NB4 (cell line): ENCODE results near the gene HNRNPR.
"Not testable (repeated sequence)": the region's sequence is repeated elsewhere in the genome, so short reads cannot be mapped to it uniquely, and the experiment has no call there.

Experiments
- DNase-seq: peaks from one replicate; pipeline ENCODE4 v3.0.0; 2010; ENCODE audit warnings: low read depth
- H3K4me3 ChIP-seq: one replicate; pipeline ENCODE4 v1.5.1; 2011; ENCODE audit warnings: mild to moderate bottlenecking, low read depth, low read length, moderate library complexity
- MYC ChIP-seq: IDR thresholded peaks from 2 replicates; pipeline ENCODE4 v1.6.1; 2011; ENCODE audit warnings: low read depth, low read length
- POLR2A ChIP-seq: IDR thresholded peaks from 2 replicates; pipeline ENCODE4 v1.6.1; 2011; ENCODE audit warnings: mild to moderate bottlenecking; ENCODE audit not compliant: insufficient read length; ENCODE audit errors: extremely low read depth
- TF ChIP-seq, protein P1 (sequence below): IDR thresholded peaks from 2 replicates; pipeline ENCODE4 v1.6.1; 2011; ENCODE audit warnings: low read depth, low read length
- TF ChIP-seq, protein P2 (sequence below): IDR thresholded peaks from one replicate; pipeline ENCODE4 v1.5.1; 2012; ENCODE audit warnings: low read depth, low read length

Gene HNRNPR

DNA sequence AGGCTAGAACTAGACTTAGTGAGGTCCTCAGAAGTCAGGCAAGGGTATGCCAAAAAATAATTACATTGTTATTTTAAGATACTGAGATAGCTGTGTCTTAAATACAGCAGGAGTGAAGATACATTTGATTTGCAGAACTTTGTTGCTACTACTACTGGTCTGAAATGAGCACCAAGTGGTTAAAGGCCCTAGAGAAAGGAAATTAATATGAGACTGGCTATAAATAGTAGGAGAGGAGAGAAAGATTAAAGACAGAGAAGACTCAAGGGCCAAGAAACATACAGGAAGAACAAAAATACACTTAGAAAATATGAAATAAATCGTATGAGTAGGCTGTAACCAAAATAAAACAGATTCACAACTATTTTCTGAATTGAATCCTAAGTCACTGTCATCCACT is 21.3 kb downstream of the HNRNPR start:
- DNase-seq, result no peak
- H3K4me3 ChIP-seq, result no peak overlapping the region
- TF ChIP-seq POLR2A (no peak), MYC (no peak)
- TF ChIP-seq, protein P1, sequence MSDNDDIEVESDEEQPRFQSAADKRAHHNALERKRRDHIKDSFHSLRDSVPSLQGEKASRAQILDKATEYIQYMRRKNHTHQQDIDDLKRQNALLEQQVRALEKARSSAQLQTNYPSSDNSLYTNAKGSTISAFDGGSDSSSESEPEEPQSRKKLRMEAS, result no peak
- TF ChIP-seq, protein P2, sequence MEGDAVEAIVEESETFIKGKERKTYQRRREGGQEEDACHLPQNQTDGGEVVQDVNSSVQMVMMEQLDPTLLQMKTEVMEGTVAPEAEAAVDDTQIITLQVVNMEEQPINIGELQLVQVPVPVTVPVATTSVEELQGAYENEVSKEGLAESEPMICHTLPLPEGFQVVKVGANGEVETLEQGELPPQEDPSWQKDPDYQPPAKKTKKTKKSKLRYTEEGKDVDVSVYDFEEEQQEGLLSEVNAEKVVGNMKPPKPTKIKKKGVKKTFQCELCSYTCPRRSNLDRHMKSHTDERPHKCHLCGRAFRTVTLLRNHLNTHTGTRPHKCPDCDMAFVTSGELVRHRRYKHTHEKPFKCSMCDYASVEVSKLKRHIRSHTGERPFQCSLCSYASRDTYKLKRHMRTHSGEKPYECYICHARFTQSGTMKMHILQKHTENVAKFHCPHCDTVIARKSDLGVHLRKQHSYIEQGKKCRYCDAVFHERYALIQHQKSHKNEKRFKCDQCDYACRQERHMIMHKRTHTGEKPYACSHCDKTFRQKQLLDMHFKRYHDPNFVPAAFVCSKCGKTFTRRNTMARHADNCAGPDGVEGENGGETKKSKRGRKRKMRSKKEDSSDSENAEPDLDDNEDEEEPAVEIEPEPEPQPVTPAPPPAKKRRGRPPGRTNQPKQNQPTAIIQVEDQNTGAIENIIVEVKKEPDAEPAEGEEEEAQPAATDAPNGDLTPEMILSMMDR, result no peak

DNA sequence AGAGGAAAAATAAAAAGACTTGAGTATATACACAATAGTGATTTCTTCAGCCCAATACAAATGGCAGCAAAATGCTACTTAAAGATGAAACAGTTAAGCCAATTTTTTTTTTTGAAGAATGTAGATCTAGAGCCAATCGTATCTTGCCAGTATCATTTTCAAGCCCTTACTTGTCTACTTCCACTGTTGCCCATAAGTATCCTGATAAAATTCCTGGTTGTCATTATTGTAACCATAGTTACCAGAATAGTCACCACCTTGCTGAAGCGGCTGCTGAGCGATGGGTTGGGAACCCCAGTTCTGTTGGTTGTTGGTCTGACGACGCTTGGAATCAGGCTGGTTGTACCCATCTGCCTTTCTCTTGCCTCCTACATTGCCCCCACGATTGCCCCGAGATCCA is 33.8 kb downstream of the HNRNPR start:
- not testable (repeated sequence) for H3K4me3 ChIP-seq, DNase-seq

DNA sequence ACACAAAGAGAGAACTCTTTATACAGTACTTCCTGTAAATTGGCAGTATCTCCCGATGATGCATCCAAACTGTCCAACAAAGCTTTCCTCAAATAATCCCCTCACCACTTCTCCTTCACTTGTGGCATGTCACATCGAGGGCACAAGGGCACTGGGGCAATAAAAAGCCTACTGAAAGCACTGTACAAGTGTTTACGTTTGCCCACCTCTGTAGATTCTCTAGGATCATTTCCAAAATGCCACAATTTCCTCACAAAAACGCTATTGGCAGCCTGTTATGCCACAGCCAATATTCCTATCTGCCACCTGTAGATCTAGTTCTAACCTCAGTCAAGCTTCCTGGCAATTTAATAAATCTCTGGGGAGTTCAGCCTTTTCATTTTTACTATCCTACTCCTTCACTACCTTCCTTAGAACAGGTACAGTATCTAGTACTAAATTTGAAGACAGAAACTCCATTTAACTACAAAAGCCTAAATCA is 39.9 kb downstream of the HNRNPR start:
- TF ChIP-seq, protein P2, result no peak
- no peak for TF ChIP-seq POLR2A
- TF ChIP-seq MYC, result no peak
- TF ChIP-seq, protein P1, result no peak
- DNase-seq, result no peak
- H3K4me3 ChIP-seq, result no peak overlapping the region

DNA sequence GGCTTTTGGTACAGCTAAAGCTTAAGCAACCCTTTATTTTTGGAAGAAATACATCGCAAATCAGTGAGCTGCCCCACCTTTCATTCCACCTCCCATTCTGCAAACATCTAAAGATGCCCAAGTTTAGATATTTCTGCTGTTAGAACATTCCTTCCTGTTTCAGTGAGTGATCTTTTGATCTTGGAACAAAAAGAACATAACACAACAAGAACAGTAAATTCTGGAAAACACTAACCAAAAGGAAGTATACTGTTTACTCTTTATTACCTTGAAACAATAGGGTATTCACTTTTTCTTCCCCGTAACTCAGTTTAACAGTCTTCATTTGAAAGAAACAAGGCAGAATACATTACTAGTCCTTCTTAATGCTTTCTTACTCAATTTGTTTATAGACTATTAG is 40.6 kb downstream of the HNRNPR start:
- TF ChIP-seq MYC (no peak), POLR2A (no peak)
- TF ChIP-seq, protein P1, result no peak
- TF ChIP-seq, protein P2, result no peak
- DNase-seq, result no peak
- H3K4me3 ChIP-seq, result no peak overlapping the region

DNA sequence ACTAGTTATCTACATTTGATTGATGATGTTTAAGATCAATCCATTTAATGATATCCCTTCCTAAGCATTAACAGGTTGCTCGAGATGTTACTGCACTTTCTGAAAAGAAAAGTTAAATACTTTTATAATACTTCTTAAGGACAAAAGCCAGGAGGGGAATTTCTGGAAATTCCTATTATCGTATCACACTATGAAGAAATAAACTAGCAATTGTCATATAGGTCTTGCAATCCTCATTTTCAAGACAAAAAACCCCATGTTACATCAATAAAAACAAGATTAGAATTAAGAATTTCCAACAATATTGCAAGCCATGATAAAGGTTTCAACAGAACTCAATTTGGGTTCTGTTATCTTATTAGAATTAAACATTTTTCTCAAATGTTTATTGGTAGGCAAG is 47.2 kb downstream of the HNRNPR start:
- TF ChIP-seq MYC (no peak), POLR2A (no peak)
- TF ChIP-seq, protein P1, result no peak
- TF ChIP-seq, protein P2, result no peak
- H3K4me3 ChIP-seq, result no peak overlapping the region
- no peak for DNase-seq

DNA sequence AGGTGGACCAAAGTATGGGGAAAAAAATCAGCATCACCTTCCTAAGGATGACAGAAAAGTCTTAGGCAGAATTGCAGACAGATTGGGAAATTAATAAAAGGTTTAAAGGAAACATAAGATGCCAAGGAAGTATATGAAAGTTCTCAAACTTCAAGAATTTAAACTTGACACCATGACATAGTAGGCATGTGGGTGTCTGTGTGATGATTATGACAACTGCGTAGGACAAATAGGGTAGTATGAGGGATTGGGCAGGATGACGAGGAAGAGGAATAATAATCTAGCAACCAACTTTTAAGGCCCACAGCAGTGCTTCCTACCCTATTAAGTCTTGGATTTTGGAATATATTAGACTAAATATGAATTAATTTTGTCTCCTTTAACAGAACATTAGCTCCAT is 52.4 kb downstream of the HNRNPR start:
- TF ChIP-seq, protein P2, result no peak
- TF ChIP-seq POLR2A (no peak), MYC (no peak)
- TF ChIP-seq, protein P1, result no peak
- no peak overlapping the region for H3K4me3 ChIP-seq
- no peak for DNase-seq
